GM21786 (cell line): Measurements from ENCODE around the gene DHFR2.
"Not testable (repeated sequence)": the region's sequence is repeated elsewhere in the genome, so short reads cannot be mapped to it uniquely, and the experiment has no call there.

ENCODE experiments used
- ATAC-seq: cut with Tn5 transposase; IDR thresholded peaks from one replicate; pipeline ENCODE4 v1.9.1; 2021; ENCODE audit not compliant: unreplicated experiment

DHFR2 gene

GRCh38 chr3:94062513-94063404, at the start of gene DHFR2, which contains the start of gene NSUN3:
Gene DHFR2, minus strand, starts transcription at chr3:94062916. Its CDS starts 1,405 bp downstream, at chr3:94061511.
Gene NSUN3, plus strand, starts transcription at chr3:94063061. Its CDS starts 66 bp downstream, at chr3:94063127.
- peak; percentile 94 for ATAC-seq

GRCh38 chr3:94110854-94111253, 48.1 kb upstream of the DHFR2 start:
- no peak for ATAC-seq

- ATAC-seq: not testable (repeated sequence)
Measured at GRCh38 chr3:94110232-94110631, 47.5 kb upstream of the DHFR2 start.

- ATAC-seq: no peak
Measured at GRCh38 chr3:94106268-94106667, 43.6 kb upstream of the DHFR2 start.

GRCh38 chr3:94101860-94102259, 39.1 kb upstream of the DHFR2 start:
- no peak for ATAC-seq

GRCh38 chr3:94099311-94099710, 36.6 kb upstream of the DHFR2 start:
- no peak for ATAC-seq

GRCh38 chr3:94098452-94098851, 35.7 kb upstream of the DHFR2 start:
- ATAC-seq: no peak

GRCh38 chr3:94095111-94095510, 32.4 kb upstream of the DHFR2 start:
- ATAC-seq: no peak

- ATAC-seq: no peak
Measured at GRCh38 chr3:94093151-94093550, 30.4 kb upstream of the DHFR2 start.

- ATAC-seq: no peak
Measured at GRCh38 chr3:94092086-94092485, 29.4 kb upstream of the DHFR2 start.

- ATAC-seq: no peak
Measured at GRCh38 chr3:94089126-94089525, 26.4 kb upstream of the DHFR2 start.

- ATAC-seq: peak; percentile 66
Measured at GRCh38 chr3:94083261-94083660, 20.5 kb upstream of the DHFR2 start.

GRCh38 chr3:94082391-94082937, 19.7 kb upstream of the DHFR2 start:
- ATAC-seq: no peak

GRCh38 chr3:94081884-94082283, 19.2 kb upstream of the DHFR2 start:
- ATAC-seq: no peak

- not testable (repeated sequence) for ATAC-seq
Measured at GRCh38 chr3:94080552-94080951, 17.8 kb upstream of the DHFR2 start.

GRCh38 chr3:94076055-94076454, 13.3 kb upstream of the DHFR2 start:
- no peak for ATAC-seq

GRCh38 chr3:94071713-94072284, 9.1 kb upstream of the DHFR2 start:
- peak; percentile 84 for ATAC-seq

GRCh38 chr3:94070341-94070911, 7.7 kb upstream of the DHFR2 start:
- ATAC-seq: peak; percentile 70

GRCh38 chr3:94069194-94069813, 6.6 kb upstream of the DHFR2 start:
- ATAC-seq: no peak

- ATAC-seq: no peak
Measured at GRCh38 chr3:94066506-94067500, 4.1 kb upstream of the DHFR2 start.
